ENCODE measurements around the gene NAV2. TPM values are rescaled to one million over a fixed set of nuclear protein-coding genes. Genes with fewer than 3 reads are reported as not detected.

The NAV2 gene
- polyA plus RNA-seq, 1 donor from 2014 or later: 3.0 TPM

DNA sequence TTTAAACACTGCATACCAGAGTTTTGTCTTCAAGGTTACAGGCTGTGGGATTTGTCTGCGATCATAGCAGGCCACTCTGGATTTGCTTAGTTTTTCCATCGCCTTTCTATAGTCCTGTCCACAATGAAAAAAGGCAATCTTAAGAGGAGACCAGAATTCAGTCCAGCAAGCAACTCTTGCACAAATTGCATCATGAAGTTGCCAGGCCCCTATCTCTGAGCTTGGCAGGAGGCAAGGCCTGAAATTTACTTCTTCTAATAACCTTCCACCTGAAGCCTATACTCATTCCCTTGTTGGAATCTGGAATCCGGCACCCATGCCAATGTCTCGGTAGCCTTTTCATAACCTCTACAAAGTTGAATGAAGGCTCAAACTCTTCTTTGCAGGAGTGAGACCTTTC, 100.1 kb downstream of the NAV2 start:
- H3K36me3 ChIP-seq (ENCODE audit: insufficient read depth, low read length): no peaks in the 10 kb centered on the region
- no peak overlapping the region for H3K4me2 ChIP-seq (ENCODE audit: low read length)
- H3K79me2 ChIP-seq (replicated peaks; ENCODE audit: insufficient read depth, low read length): no peaks in the 10 kb centered on the region
- no peaks in the 10 kb centered on the region for H3K9me3 ChIP-seq (ENCODE audit: low read length)
- no peak overlapping the region for H3K27ac ChIP-seq (ENCODE audit: low read length)
- no peak overlapping the region for H2AFZ ChIP-seq (ENCODE audit: low read depth, low read length)
- no peak overlapping the region for H3K4me3 ChIP-seq (ENCODE audit: low read length)
- no peaks in the 10 kb centered on the region for H4K20me1 ChIP-seq (ENCODE audit: insufficient read depth)
- TF ChIP-seq, protein P1, sequence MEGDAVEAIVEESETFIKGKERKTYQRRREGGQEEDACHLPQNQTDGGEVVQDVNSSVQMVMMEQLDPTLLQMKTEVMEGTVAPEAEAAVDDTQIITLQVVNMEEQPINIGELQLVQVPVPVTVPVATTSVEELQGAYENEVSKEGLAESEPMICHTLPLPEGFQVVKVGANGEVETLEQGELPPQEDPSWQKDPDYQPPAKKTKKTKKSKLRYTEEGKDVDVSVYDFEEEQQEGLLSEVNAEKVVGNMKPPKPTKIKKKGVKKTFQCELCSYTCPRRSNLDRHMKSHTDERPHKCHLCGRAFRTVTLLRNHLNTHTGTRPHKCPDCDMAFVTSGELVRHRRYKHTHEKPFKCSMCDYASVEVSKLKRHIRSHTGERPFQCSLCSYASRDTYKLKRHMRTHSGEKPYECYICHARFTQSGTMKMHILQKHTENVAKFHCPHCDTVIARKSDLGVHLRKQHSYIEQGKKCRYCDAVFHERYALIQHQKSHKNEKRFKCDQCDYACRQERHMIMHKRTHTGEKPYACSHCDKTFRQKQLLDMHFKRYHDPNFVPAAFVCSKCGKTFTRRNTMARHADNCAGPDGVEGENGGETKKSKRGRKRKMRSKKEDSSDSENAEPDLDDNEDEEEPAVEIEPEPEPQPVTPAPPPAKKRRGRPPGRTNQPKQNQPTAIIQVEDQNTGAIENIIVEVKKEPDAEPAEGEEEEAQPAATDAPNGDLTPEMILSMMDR (IDR thresholded peaks at IDR 0.05; ENCODE audit: poor library complexity, severe bottlenecking): no peak
- no peak for TF ChIP-seq POLR2AphosphoS5 (IDR thresholded peaks at IDR 0.05)
- no peak for TF ChIP-seq SMC3 (conservative IDR thresholded peaks at IDR 0.05; ENCODE audit: poor library complexity)
- no peak for TF ChIP-seq TAF1 (IDR thresholded peaks at IDR 0.05; ENCODE audit: low read depth)
- TF ChIP-seq, protein P2, sequence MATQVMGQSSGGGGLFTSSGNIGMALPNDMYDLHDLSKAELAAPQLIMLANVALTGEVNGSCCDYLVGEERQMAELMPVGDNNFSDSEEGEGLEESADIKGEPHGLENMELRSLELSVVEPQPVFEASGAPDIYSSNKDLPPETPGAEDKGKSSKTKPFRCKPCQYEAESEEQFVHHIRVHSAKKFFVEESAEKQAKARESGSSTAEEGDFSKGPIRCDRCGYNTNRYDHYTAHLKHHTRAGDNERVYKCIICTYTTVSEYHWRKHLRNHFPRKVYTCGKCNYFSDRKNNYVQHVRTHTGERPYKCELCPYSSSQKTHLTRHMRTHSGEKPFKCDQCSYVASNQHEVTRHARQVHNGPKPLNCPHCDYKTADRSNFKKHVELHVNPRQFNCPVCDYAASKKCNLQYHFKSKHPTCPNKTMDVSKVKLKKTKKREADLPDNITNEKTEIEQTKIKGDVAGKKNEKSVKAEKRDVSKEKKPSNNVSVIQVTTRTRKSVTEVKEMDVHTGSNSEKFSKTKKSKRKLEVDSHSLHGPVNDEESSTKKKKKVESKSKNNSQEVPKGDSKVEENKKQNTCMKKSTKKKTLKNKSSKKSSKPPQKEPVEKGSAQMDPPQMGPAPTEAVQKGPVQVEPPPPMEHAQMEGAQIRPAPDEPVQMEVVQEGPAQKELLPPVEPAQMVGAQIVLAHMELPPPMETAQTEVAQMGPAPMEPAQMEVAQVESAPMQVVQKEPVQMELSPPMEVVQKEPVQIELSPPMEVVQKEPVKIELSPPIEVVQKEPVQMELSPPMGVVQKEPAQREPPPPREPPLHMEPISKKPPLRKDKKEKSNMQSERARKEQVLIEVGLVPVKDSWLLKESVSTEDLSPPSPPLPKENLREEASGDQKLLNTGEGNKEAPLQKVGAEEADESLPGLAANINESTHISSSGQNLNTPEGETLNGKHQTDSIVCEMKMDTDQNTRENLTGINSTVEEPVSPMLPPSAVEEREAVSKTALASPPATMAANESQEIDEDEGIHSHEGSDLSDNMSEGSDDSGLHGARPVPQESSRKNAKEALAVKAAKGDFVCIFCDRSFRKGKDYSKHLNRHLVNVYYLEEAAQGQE (IDR thresholded peaks at IDR 0.05; ENCODE audit: borderline replicate concordance): no peak
- no peak for TF ChIP-seq MXI1 (conservative IDR thresholded peaks at IDR 0.05; ENCODE audit: poor library complexity, severe bottlenecking)
- no peak for TF ChIP-seq EP300 (conservative IDR thresholded peaks at IDR 0.05; ENCODE audit: poor library complexity, severe bottlenecking)
- TF ChIP-seq RAD21 (conservative IDR thresholded peaks at IDR 0.05): no peak
- TF ChIP-seq EZH2 (IDR thresholded peaks at IDR 0.05; ENCODE audit: borderline replicate concordance, insufficient read depth, low read length, poor library complexity, severe bottlenecking): no peak
- no peaks in the 10 kb centered on the region for H3F3A ChIP-seq (ENCODE audit: insufficient read depth, low read length, poor library complexity, severe bottlenecking)
- H3K9me2 ChIP-seq (ENCODE audit: insufficient read depth, low read length): no peaks in the 10 kb centered on the region
- no peak overlapping the region for H3K9ac ChIP-seq (ENCODE audit: low read length)
- H3K27me3 ChIP-seq (ENCODE audit: insufficient read depth, low read depth, low read length): no peaks in the 10 kb centered on the region

DNA sequence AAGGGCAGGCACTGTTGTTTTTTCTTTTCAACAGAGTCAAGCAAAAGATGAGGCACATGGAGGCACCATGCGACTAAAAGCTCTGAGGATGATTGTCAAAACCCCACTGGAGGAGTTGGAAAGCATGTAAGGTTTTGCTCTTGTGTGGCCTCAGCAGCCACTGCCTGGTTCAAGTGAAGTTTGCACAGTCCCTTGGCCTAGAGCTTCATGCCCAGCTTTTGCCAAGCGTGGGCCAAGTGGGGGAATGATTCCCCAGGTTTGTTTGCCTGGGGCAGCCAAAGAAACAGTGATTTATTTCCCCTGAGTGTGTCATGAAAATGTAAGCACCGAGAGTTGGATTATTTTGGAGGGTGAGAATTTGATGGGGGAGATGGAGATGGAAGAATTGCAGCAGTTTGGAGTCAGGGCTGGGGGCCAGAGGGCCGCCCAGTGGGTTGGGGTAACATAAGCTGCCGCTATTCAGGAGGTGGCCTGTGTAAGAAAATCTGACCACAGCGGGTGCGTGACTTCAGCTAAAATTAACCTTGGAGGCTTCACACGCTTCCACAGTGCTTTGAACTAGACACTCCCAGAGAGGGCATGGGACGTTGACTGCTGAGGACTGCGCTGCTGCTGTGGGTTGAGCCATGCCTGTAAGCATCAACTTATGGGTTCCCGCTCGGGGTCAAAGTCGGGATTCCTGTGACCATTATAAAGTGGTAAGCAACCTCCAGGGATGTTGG, 100.7 kb downstream of the NAV2 start:
- H2AFZ ChIP-seq (ENCODE audit: low read depth, low read length): no peak overlapping the region
- no peaks in the 10 kb centered on the region for H3K9me3 ChIP-seq (ENCODE audit: low read length)
- no peak overlapping the region for H3K27ac ChIP-seq (ENCODE audit: low read length)
- no peaks in the 10 kb centered on the region for H3F3A ChIP-seq (ENCODE audit: insufficient read depth, low read length, poor library complexity, severe bottlenecking)
- no peaks in the 10 kb centered on the region for H3K36me3 ChIP-seq (ENCODE audit: insufficient read depth, low read length)
- no peaks in the 10 kb centered on the region for H3K27me3 ChIP-seq (ENCODE audit: insufficient read depth, low read depth, low read length)
- no peak overlapping the region for H3K4me2 ChIP-seq (ENCODE audit: low read length)
- no peak overlapping the region for H3K9ac ChIP-seq (ENCODE audit: low read length)
- H3K79me2 ChIP-seq (replicated peaks; ENCODE audit: insufficient read depth, low read length): no peaks in the 10 kb centered on the region
- TF ChIP-seq EZH2 (IDR thresholded peaks at IDR 0.05; ENCODE audit: borderline replicate concordance, insufficient read depth, low read length, poor library complexity, severe bottlenecking) (no peak), POLR2AphosphoS5 (IDR thresholded peaks at IDR 0.05) (no peak), RAD21 (conservative IDR thresholded peaks at IDR 0.05) (no peak), MXI1 (conservative IDR thresholded peaks at IDR 0.05; ENCODE audit: poor library complexity, severe bottlenecking) (no peak), SMC3 (conservative IDR thresholded peaks at IDR 0.05; ENCODE audit: poor library complexity) (no peak), TAF1 (IDR thresholded peaks at IDR 0.05; ENCODE audit: low read depth) (no peak), EP300 (conservative IDR thresholded peaks at IDR 0.05; ENCODE audit: poor library complexity, severe bottlenecking) (no peak)
- TF ChIP-seq, protein P1 (IDR thresholded peaks at IDR 0.05; ENCODE audit: poor library complexity, severe bottlenecking): no peak
- TF ChIP-seq, protein P2 (IDR thresholded peaks at IDR 0.05; ENCODE audit: borderline replicate concordance): no peak
- no peak overlapping the region for H3K4me3 ChIP-seq (ENCODE audit: low read length)
- H3K9me2 ChIP-seq (ENCODE audit: insufficient read depth, low read length): no peaks in the 10 kb centered on the region
- no peaks in the 10 kb centered on the region for H4K20me1 ChIP-seq (ENCODE audit: insufficient read depth)

Data from neural cell (in vitro differentiated cells).